Ecto neural progenitor cell (in vitro differentiated cells): ENCODE data around the gene TAF7L.
"Not testable (repeated sequence)": the region's sequence is repeated elsewhere in the genome, so short reads cannot be mapped to it uniquely, and the experiment has no call there.

ENCODE experiments used
- DNase-seq: peaks from one replicate; pipeline ENCODE4 v3.0.0-alpha.2; 2018; ENCODE audit warnings: low spot score

Gene TAF7L

DNA sequence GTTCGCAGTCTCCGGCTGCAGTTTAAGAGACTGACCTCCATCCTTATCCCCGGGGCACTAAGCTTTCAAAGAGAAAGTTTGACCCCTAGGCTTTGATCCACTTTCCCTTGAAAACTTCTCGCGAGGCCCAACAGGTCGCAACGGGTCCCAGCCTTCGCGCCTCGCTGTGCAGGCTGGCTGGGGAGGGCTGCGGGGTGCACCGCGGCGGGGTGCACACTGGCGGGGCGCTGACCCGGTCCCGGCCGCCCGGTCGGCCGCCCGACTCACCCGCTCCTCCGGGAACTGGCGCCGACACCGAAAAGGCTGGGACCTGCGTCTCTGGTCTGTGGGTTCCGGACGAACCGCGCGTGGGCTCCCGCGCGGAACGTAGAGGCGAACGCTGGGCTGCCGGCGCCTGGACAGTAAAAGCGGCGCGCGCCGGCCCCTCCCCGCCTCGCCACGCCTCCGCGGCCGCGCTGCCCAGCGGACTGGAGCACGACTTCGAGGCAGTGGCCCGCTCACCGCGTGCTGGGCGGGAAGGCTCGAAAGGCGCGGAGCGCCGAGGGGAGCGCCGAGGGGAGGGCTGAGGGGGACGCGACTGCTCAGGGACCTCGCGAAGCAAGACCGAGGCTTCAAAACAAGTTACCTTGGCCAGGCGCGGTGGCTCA, at the start of gene TAF7L:
TSS of gene TAF7L (minus strand) at position 378 of the 647 bp plus-strand sequence. CDS start 3,791 bp downstream, outside the sequence.
- DNase-seq: no peak

GRCh38 chrX:101337776-101338271, 46.7 kb upstream of the TAF7L start:
- no peak for DNase-seq

- DNase-seq: not testable (repeated sequence)
Measured at GRCh38 chrX:101334310-101334709, 43.2 kb upstream of the TAF7L start.

DNA sequence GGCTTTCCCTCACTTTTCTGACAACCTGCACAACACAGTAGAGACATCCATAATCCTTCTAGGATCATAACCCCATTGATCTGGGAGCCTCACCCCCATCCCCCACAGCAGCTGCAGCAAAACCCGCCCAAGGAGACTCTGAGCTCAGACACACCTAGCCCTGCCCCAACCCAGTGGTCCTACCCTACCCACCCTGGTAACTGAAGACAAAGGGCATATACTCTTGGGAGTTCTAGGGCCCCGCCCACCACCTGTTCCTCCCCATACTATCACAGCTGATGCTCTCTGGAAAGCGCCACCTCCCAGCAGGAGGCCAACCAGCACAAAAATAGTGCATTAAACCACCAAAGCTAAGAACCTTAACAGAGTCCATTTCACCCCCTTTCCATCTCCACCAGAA, 35.5 kb upstream of the TAF7L start:
- not testable (repeated sequence) for DNase-seq

GRCh38 chrX:101303790-101304189, 12.7 kb upstream of the TAF7L start:
- no peak for DNase-seq

GRCh38 chrX:101295603-101296002, 4.5 kb upstream of the TAF7L start:
- DNase-seq: not testable (repeated sequence)

- DNase-seq: no peak
Measured at GRCh38 chrX:101287402-101287801, 3.7 kb downstream of the TAF7L start.

- no peak for DNase-seq
Measured at GRCh38 chrX:101276238-101276637, 14.9 kb downstream of the TAF7L start.

GRCh38 chrX:101274198-101274597, 16.9 kb downstream of the TAF7L start:
- no peak for DNase-seq

DNA sequence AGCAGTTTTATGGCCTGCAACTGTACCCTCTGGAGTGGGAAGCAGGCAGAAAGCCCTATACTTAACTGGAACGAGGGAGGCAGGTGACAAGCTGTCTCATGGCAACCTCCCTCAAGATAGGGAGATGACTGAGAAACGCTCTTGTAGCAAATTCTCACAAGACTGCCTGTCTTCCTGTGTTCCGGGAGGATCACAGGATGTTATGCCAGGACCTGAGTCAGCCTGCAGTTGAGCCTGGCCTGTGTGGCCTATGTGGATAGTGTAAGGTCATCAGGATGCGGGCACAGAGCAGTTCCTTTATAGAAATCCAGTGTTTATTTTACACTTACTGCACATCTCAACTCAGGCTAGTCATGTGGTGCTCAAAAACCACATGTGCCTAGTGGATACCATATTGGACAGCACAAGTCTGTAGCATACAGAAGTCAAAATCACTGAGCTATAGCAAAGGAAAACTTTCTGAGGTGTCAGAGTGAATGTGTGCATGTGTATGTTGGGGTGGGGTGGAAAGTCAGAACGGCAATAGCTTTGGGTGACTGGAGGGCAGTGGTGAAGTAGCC, 25.2 kb downstream of the TAF7L start:
- no peak for DNase-seq

DNA sequence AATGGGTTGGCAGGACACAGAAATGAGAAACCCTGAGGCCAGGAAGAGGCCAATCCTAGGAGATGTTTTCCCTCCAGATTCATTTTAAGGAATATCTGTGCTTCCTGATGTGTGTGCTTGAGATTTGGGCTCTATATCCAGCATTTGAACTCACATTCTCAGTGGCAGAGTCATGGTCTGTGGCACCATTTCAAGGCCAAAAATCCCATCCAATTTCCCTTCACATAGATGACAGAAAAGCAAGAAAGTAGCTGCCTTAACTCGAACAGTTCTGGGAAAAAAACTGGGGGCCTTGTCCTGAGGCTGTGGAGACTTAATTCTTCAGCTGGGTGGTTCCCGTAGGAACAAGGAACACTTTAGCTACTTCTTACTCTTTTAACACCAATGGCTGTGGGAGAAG, 27.4 kb downstream of the TAF7L start:
- no peak for DNase-seq

GRCh38 chrX:101262590-101262989, 28.5 kb downstream of the TAF7L start:
- DNase-seq: no peak

DNA sequence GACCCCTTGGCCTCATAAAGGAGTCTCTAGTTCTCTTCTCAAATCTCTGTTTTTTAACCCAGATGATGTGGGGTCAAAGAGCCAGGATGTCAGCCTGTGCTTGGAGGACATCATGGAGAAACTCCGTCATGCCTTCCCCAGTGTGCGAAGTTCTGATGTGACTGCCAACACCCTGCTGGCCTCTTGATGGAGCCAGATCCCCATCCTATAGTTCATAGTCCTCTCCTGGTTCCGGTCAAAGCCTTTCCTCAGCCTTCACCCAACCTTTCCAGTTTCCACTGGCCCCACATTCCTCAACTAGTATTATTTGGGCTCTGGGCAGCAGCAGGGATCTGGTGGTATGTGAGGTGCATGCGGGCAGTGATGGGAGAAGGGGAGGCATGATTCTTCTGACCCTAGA, 30.7 kb downstream of the TAF7L start:
- DNase-seq: no peak

DNA sequence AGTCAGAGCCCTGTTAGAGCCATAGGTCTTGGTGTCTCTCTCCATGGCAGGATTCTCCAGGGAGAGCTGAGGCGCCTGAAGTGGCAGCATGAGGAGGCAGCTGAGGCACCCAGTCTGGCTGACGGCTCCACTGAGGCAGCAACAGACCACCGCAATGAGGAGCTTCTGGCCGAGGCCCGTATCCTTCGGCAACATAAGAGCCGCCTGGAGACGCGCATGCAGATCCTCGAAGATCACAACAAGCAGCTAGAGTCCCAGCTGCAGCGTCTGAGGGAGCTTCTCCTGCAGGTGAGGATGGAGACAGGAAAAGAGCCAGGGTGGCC, 32.9 kb downstream of the TAF7L start:
- no peak for DNase-seq

GRCh38 chrX:101257448-101258258, 33.5 kb downstream of the TAF7L start:
- DNase-seq: no peak

- DNase-seq: no peak
Measured at GRCh38 chrX:101252634-101253033, 38.5 kb downstream of the TAF7L start.

GRCh38 chrX:101241531-101241930, 49.6 kb downstream of the TAF7L start:
- no peak for DNase-seq

GRCh38 chrX:101237041-101237440, 54.1 kb downstream of the TAF7L start:
- DNase-seq: no peak

- DNase-seq: no peak
Measured at GRCh38 chrX:101232316-101232715, 58.8 kb downstream of the TAF7L start.

GRCh38 chrX:101231080-101231479, 60.1 kb downstream of the TAF7L start:
- DNase-seq: no peak

DNA sequence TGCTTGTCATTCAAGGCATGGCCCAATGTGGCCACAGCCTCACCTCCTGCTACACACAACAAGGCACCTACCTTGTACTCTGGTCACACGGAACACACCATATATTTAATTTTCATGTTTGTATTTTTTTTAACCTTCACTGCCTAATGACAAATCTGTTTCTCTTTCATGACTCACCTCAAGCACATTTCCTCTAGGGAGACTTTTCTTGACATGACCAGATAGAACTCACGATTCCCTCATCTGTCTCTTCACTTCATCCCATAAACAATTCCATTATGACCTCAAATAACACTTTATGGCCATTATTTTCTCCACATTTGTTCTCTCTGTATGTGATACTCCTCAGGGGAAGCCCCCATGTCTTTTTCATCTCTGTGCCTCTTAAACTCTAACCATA, 60.5 kb downstream of the TAF7L start:
- DNase-seq: no peak

DNA sequence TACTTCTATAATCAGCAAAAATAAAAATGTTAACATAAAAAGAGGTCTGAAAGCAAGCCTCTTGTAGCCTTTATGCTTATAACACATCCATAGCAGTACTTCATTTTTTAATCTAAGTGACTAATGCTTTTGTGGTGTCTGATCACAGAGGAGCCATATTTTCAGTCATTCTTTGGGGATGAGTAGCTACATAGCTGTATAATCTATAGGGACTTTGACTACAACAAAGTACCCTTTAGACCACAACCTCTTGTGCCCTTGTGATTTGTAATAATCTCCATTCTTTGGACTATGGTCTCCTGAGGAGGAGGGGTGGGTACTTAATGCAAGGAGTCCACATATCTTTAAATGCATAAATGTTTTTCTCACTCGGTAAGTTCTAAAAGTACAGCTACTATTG, 62.0 kb downstream of the TAF7L start:
- no peak for DNase-seq

- no peak for DNase-seq
Measured at GRCh38 chrX:101223226-101223625, 67.9 kb downstream of the TAF7L start.
